ENCODE data around the gene ZCCHC13.

GRCh38 chrX:74277320-74277719 lies 26.7 kb upstream of the ZCCHC13 start:
- TF ChIP-seq EZH2phosphoT487 (IDR thresholded peaks at IDR 0.05; ENCODE audit: insufficient read depth, low read depth) = no peak
- no peak for TF ChIP-seq EZH2 (IDR thresholded peaks at IDR 0.05; ENCODE audit: insufficient read depth, poor library complexity, severe bottlenecking)

All from GM23248 (cell line).